Right lobe of liver (tissue), 4 donors: ENCODE measurements around the gene PPFIBP2.

Experiments used
- POLR2A ChIP-seq: fragments of 450-650 bp; IDR thresholded peaks from one replicate; pipeline ENCODE4 v1.6.1; 2017; ENCODE audit warnings: antibody characterized with exemption, mild to moderate bottlenecking
- TF ChIP-seq, protein P1 (sequence below), 4 donors: fragments of 200-600 bp in 3 of 4; fragments of 450-650 bp in 1 of 4; IDR thresholded peaks; one replicate each; pipeline versions ENCODE4 v1.5.1 to v1.8.0; 2016 to 2022; ENCODE audit warnings: antibody characterized with exemption in 4 of 4, mild to moderate bottlenecking in 2 of 4
- donor health status: DM: no; HTN: no; CAD: no.
- donor health status: DM: no; HTN: no; CAD: no.
- donor health status: DM: no; HTN: yes; CAD: no.

DNA sequence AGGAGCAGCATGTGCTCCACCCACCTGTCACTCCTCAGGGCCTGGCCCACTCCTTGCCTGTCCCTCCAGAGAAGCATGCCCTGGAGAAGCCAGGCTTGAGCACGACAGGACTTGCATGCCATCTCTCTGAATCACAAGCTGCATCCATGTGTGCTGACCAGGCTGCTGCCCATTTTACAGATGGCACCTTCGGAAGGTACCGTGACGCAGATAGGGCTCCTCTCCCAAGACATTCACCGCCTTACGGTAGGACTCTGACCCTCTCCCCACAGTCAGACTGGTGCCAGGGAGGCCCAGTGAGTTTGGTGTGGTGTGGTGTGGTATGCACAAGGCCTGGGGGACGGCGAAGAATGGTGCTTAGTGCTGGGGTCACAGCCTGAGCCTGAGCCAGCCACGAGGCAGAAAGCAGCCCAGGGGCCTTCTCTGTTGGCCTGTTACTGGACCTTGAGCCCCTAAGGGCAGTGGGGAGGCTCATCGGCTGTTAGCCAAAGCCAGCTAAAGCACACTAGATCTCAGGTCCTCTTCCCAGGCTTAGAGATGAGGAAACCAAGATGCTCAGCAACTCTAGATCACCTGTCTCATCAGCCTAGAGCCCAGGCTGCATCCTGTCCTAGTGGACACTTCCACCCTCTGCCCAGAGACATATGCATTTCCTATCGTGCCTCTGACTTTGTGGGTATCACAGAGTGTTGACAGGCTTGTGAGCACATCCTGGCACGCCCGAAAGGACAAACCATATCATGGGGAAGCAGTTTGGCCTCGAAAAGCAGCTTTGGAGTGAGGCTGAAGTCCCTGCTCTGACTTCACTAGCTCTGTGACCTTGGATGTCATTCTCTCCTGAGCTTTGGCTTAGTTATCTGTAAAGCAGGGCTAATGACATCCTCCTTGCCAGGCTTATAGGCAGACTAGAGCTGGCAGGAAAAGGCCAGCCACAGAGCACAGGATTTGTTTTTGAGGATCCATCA is 141.7 kb downstream of the PPFIBP2 start:
- TF ChIP-seq, protein P1, sequence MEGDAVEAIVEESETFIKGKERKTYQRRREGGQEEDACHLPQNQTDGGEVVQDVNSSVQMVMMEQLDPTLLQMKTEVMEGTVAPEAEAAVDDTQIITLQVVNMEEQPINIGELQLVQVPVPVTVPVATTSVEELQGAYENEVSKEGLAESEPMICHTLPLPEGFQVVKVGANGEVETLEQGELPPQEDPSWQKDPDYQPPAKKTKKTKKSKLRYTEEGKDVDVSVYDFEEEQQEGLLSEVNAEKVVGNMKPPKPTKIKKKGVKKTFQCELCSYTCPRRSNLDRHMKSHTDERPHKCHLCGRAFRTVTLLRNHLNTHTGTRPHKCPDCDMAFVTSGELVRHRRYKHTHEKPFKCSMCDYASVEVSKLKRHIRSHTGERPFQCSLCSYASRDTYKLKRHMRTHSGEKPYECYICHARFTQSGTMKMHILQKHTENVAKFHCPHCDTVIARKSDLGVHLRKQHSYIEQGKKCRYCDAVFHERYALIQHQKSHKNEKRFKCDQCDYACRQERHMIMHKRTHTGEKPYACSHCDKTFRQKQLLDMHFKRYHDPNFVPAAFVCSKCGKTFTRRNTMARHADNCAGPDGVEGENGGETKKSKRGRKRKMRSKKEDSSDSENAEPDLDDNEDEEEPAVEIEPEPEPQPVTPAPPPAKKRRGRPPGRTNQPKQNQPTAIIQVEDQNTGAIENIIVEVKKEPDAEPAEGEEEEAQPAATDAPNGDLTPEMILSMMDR (IDR thresholded peaks at IDR 0.05), result no peak
- no peak for TF ChIP-seq POLR2A
